Occipital lobe (tissue), 2 donors: ENCODE measurements around the gene EFNA5. TPM values are rescaled to one million over a fixed set of nuclear protein-coding genes. Genes with fewer than 3 reads are reported as not detected.

ENCODE experiments used
- DNase-seq: peaks from one replicate; lab custom pipeline; 2025; lab: John Stamatoyannopoulos, UW
- total RNA-seq: library from RNA; depleted of rRNA; stranded (reverse); fragments of >200 nt; gene quantifications from one replicate; pipeline ENCODE4 v1.2.3, GENCODE V29; 2014

EFNA5 gene
- total RNA-seq, 1 donor from 2014 or later, result 14.5 TPM

GRCh38 chr5:107604146-107604910 is 66.4 kb downstream of the EFNA5 start:
- no peak for DNase-seq

GRCh38 chr5:107603349-107603748 is 67.4 kb downstream of the EFNA5 start:
- no peak for DNase-seq

GRCh38 chr5:107602896-107603295 is 67.8 kb downstream of the EFNA5 start:
- DNase-seq, result no peak

- no peak for DNase-seq
These were observed 69.7 kb downstream of the EFNA5 start for GRCh38 chr5:107601076-107601475.

GRCh38 chr5:107598958-107599357 is 71.8 kb downstream of the EFNA5 start:
- no peak for DNase-seq

- no peak for DNase-seq
These were observed 72.9 kb downstream of the EFNA5 start for GRCh38 chr5:107597803-107598202.

GRCh38 chr5:107597247-107597646 is 73.5 kb downstream of the EFNA5 start:
- no peak for DNase-seq

- no peak for DNase-seq
These were observed 76.3 kb downstream of the EFNA5 start for GRCh38 chr5:107594253-107595045.

GRCh38 chr5:107593009-107593408 is 77.7 kb downstream of the EFNA5 start:
- no peak for DNase-seq

GRCh38 chr5:107592515-107592914 is 78.2 kb downstream of the EFNA5 start:
- no peak for DNase-seq

- DNase-seq, result no peak
These were observed 80.1 kb downstream of the EFNA5 start for GRCh38 chr5:107590686-107591085.

- DNase-seq, result no peak
These were observed 81.1 kb downstream of the EFNA5 start for GRCh38 chr5:107589520-107590193.

- no peak for DNase-seq
These were observed 88.1 kb downstream of the EFNA5 start for GRCh38 chr5:107582625-107583024.

GRCh38 chr5:107580889-107581820 is 89.6 kb downstream of the EFNA5 start:
- DNase-seq, result no peak

- no peak for DNase-seq
These were observed 92.6 kb downstream of the EFNA5 start for GRCh38 chr5:107578051-107578635.

GRCh38 chr5:107577394-107577950 is 93.3 kb downstream of the EFNA5 start:
- no peak for DNase-seq

- no peak for DNase-seq
These were observed 93.9 kb downstream of the EFNA5 start for GRCh38 chr5:107576736-107577393.

GRCh38 chr5:107576155-107576554 is 94.6 kb downstream of the EFNA5 start:
- DNase-seq, result no peak

GRCh38 chr5:107574287-107574686 is 96.5 kb downstream of the EFNA5 start:
- no peak for DNase-seq
